HG03060 (cell line): ENCODE measurements around the gene CCDC80.

Source experiments
- ATAC-seq: cut with Tn5 transposase; IDR thresholded peaks from one replicate; pipeline ENCODE4 v1.9.1; 2021; ENCODE audit warnings: low read depth, moderate number of reproducible peaks; ENCODE audit not compliant: unreplicated experiment

The CCDC80 gene

GRCh38 chr3:112640930-112641801 lies at the start of gene CCDC80:
Gene CCDC80, minus strand, starts transcription at chr3:112641143. Its CDS starts 1,238 bp downstream, at chr3:112639905.
- no peak for ATAC-seq

- ATAC-seq = no peak
Measured at GRCh38 chr3:112689989-112690388, 49.0 kb upstream of the CCDC80 start.

GRCh38 chr3:112689385-112689784 lies 48.4 kb upstream of the CCDC80 start:
- ATAC-seq = no peak

GRCh38 chr3:112688819-112689218 lies 47.9 kb upstream of the CCDC80 start:
- no peak for ATAC-seq

GRCh38 chr3:112688085-112688769 lies 47.3 kb upstream of the CCDC80 start:
- no peak for ATAC-seq

- no peak for ATAC-seq
Measured at GRCh38 chr3:112687616-112688015, 46.7 kb upstream of the CCDC80 start.

GRCh38 chr3:112687211-112687610 lies 46.3 kb upstream of the CCDC80 start:
- no peak for ATAC-seq

GRCh38 chr3:112685956-112686799 lies 45.2 kb upstream of the CCDC80 start:
- ATAC-seq = no peak

- ATAC-seq = no peak
Measured at GRCh38 chr3:112685420-112685819, 44.5 kb upstream of the CCDC80 start.

GRCh38 chr3:112682361-112682760 lies 41.4 kb upstream of the CCDC80 start:
- no peak for ATAC-seq

GRCh38 chr3:112681822-112682325 lies 40.9 kb upstream of the CCDC80 start:
- ATAC-seq = no peak

- peak; percentile 98 for ATAC-seq
Measured at GRCh38 chr3:112676659-112677234, 35.8 kb upstream of the CCDC80 start.

GRCh38 chr3:112675943-112676535 lies 35.1 kb upstream of the CCDC80 start:
- ATAC-seq = no peak

- ATAC-seq = no peak
Measured at GRCh38 chr3:112675349-112675748, 34.4 kb upstream of the CCDC80 start.

GRCh38 chr3:112672716-112673541 lies 32.0 kb upstream of the CCDC80 start:
- ATAC-seq = no peak

- ATAC-seq = no peak
Measured at GRCh38 chr3:112671930-112672715, 31.2 kb upstream of the CCDC80 start.

- ATAC-seq = no peak
Measured at GRCh38 chr3:112670824-112671223, 29.9 kb upstream of the CCDC80 start.

- ATAC-seq = no peak
Measured at GRCh38 chr3:112667599-112667998, 26.7 kb upstream of the CCDC80 start.
